Caki2 (cell line): ENCODE results near the gene B4GALT2. TPM values are rescaled to one million over a fixed set of nuclear protein-coding genes. Genes with fewer than 3 reads are reported as not detected.

Experiments used
- DNase-seq: peaks from one replicate; pipeline ENCODE4 v3.0.0-alpha.2; 2015; ENCODE audit warnings: low read depth
- in situ Hi-C: cut with HindIII; loops from 2 replicates; pipeline ENCODE4 v1.10.0; 2016; ENCODE audit warnings: low sequenced_read_pairs, low pct_unique_long_range_greater_than_20kb, mixed read lengths
- total RNA-seq: library from RNA; depleted of rRNA; stranded (reverse); fragments of >200 nt; shearing (Covaris generic); gene quantifications from 2 replicates; pipeline ENCODE4 v1.2.3, GENCODE V29; 2014; ENCODE audit warnings: low replicate concordance; rRNA removed

The B4GALT2 gene
- total RNA-seq, 1 experiment from 2014 or later = 88.9 TPM

DNA sequence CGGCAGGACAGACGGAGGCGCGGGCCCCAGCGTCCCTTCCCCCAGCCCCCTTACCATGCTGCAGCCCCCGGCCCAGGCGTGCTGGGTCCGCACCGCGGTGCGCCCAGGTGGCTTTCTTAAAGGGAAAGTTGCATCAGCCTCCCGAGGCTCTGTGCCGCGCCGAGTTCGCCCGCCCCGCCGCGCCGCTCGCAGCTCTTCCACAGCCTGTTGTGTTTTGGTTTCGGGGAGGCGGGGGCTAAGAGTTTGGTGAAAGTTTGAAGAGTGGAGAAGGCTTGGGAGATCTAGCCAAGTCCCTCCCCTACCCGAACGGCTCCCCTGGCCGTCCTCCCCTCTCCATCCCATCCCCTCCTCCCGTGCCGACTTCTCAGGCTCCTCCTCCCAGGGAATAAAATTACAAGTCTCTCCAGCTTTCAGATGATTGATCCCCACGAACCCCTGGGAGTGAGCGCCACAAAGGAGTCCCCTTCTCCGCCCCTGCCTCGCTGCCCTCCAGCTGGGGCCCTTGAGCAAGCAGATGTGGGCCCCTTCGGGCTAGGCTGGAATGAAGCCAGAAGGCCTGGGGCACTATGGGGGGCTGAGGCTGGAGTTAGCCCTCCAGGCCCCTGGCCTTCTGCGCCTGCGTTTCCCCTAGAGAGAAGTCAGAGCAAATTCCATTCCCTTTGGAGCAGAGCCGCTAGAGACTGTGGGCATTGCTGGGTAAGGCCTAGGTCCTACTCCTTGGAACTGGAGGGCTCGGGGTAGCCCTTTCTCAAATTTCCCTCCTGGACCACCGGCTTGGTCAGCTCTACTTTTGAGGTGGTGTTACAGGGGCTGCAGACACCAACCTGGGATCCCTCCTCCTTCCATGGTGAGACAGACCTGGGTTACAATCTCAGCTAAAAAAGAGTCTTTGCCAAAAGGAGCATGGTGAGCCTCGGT, 52.5 kb downstream of the B4GALT2 start, which contains the start of gene SLC6A9:
Gene SLC6A9 (minus strand): TSS at position 211 of the 918 bp plus-strand sequence. CDS start 7,185 bp downstream, outside the sequence.
- in situ Hi-C loops = no loop called here

DNA sequence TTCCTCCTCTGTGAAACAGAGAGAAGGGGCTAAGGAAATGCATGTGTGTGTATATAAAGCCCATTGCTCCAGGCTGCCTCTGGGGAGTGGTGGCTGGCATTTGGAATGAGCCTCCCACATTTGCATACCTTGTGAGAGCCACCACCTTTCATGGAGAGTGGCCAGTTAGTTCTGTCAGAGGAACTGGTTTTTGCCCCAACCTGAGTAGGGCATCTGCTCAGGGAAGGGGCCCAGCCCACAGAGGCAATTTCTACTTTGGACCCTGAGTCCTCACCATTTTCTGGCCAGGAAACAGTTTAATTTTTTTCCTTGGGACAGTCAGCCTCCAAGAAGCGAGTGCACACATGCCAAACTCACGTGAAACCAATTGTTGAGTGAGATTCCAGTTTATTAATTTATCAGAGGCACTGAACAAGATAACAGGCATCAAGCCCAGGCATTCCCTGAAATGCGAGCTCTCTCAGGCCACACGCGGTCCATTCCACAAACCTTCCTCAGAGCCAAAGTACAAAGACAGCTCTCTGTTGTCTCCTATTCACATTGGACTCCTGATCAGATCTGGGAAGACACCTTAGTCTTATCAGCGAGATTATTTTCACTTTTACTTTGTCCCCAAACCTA, 53.3 kb downstream of the B4GALT2 start:
- in situ Hi-C loops = no loop called here
- DNase-seq = no peak

More for the DNA sequence above, 52.5 kb downstream of the B4GALT2 start, which contains the start of gene SLC6A9:
- peak; percentile 45 for DNase-seq

DNA sequence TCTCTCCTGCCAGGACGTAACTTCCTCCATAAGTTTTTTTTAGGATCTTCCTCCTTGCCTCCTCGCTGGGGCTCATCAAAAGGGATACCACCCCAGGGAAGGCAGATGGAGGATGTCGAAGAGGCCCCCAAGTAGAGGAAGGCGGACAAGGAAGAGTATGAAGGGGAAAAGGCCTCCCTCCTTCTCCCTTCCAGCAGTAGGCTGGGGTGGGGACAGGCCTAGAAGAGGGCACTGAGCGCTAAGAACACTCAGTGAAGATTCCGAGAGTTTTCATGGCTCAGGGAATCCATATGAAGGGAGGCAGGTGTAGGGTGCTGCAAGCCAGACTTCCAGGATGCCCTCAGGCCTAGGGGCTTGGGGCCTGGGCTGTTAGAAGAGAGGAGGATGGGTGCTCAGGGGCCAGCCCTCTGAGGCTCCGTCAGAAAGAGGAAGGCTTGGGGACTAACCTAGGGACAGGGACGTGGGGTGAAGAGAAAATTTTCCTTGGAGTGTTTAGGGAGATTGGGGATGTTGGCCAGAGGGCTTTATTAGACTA, 54.1 kb downstream of the B4GALT2 start:
- DNase-seq = no peak
- in situ Hi-C loops = no loop called here

DNA sequence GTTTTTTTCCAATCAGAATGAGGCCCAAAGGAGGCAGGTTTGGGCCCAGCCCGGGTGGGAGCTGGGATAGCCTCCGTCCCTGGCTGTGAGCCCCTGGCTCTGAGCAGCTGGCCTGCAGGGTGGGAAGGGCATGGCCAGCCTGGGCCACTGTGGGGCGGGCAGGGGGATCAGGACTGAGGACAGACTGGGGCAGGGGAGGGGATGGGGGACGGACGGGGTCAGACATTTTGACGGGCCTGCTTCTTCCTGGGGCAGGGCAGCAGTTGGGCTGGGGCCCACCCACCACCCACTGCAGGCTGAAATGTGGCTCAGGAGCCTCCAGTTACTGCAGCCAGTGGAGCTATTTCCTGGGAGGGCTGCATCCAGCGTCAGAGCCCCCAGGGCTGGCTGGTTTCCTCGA, 54.7 kb downstream of the B4GALT2 start:
- in situ Hi-C loops = no loop called here
- DNase-seq = no peak

DNA sequence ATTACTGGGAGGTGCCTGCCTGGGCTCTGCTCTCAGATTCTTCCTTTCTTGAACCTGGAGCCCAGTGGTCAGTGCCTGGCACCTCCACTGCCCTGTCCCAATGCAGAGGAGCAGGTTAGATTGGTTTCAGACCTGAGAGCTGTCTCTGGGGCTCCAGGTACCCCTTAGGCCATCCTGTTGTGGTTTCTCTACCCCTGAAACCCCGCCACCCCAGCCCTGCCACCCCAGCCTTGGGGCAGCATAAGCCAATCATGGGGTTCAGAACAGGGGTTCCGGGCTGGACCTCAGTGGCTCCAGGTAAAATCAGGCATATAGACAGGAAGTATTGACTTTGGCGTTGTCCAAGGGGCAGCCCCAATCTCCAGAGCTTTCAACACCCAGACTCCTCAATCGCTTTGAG, 55.4 kb downstream of the B4GALT2 start:
- DNase-seq = no peak
- in situ Hi-C loops = no loop called here

DNA sequence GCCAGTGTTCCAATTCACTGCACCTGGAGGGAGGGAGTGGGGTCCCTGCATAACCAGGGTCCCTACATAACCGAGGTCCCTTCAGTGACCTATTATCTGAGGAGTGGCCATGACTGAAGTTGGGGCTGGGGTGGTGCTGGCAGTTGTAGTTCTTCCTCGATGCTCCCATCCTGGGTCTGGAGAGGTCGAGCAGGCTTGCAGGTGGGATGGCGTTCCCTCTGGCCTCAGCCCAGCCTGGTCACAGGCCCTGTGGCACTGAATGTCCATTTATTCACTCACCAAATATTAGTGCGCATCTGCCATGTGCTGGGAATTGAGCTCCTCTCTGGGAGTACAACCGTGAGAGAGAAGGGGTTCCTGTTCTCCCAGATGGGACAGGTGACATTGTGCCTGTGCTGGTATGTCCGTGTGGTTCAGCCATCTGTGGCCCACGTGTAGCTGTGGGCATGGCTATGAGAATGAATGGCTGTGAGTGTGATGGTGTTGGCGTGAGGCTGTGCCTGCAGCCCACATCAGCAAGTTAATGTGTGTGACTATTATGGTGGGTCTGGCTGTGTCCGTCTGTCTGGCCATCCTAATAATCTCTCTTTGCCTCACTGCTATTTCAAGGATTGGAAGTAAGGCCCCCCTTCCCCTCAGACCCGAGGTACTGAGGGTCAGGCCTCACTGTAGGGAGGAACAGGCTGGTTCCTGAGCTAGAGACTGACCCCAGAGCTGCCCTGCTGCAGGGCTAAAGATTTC, 56.1 kb downstream of the B4GALT2 start:
- in situ Hi-C loops = no loop called here
- no peak for DNase-seq

DNA sequence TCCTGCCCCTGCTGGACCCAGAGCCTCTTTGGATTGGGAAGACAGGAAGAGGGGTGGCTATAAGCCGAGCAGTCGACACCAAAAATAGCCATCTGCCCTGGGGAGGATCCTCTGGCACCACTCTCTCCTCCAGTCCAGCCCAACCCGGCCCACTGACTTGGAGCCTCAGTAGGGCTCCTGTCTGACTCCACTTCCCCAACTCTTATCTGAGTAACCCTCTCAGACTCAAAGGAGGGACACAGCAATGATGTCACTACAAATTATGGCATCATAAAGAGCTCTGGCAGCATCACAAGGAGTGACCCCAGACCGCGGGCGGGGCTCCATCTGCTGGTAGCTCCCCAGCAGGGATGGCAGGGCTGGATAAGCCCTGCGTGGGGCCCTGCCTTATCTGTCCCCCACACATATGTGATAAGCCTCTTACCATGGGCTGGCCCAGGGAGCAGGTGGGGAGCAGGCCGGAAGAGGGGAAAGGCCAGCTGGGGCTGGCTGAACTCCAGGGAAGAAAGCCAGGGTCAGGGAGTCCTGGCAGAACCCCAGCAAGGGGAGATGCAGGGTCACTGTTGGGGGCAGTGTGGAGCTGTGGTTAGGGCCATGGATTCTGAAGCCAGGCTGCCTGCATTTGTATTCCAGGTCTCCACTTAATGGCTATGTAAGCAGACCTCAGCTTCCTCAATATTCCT, 56.9 kb downstream of the B4GALT2 start:
- no peak for DNase-seq
- in situ Hi-C loops = no loop called here

DNA sequence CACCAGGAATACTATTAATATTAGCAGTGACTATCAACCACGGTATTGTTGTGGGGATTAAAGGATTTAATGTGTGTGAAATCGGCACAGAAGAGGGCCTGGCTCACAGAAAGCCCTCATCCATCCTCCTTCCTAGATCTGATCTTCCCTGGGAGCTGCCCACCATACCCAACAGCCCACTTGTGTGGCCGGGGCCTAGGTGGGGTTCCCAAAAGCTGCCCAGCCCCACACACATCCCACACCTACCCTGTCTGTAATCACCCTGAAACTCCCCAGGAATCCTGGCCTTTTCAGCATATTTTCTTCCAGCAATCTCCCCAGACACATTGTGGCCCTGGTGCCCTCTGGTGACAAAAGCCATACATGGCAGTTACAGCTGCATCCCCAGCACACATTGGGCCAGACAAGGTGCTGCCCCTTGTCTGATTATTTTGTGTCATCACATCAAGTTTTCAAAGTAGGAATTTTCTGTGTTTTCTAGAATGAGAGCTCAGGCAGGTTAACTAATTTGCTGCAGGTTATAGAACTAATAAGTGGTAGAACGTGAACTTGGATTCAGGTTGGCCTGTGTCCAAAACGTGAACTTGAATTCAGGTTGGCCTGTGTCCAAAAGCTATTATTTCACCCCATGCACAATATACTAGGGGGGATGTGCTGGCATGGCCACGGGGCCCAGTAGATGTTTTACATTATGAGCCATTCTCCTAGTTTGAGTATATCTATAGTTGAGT, 57.6 kb downstream of the B4GALT2 start:
- in situ Hi-C loops = no loop called here

DNA sequence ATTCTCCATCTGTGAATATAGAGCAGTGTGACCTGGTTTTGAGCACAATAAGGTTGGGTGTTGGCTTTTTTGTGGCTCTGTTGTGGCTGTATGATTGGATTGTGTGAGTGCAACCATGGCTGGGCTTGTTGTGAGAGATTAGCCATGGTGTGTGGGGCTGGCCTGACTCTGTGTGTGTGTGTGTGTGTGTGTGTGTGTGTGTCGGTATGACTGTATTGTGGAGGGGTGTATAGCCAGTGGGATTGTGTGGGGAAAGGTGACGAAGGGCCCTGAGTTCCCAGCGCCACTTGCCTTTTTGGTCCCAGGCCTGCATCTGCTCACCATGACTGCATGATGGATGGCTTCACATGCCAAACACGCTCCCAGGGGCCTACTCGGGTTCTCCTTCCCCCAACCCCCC, 58.1 kb downstream of the B4GALT2 start:
- in situ Hi-C loops = no loop called here
- no peak for DNase-seq

More for the DNA sequence above, 57.6 kb downstream of the B4GALT2 start:
- peak; percentile 51 for DNase-seq

DNA sequence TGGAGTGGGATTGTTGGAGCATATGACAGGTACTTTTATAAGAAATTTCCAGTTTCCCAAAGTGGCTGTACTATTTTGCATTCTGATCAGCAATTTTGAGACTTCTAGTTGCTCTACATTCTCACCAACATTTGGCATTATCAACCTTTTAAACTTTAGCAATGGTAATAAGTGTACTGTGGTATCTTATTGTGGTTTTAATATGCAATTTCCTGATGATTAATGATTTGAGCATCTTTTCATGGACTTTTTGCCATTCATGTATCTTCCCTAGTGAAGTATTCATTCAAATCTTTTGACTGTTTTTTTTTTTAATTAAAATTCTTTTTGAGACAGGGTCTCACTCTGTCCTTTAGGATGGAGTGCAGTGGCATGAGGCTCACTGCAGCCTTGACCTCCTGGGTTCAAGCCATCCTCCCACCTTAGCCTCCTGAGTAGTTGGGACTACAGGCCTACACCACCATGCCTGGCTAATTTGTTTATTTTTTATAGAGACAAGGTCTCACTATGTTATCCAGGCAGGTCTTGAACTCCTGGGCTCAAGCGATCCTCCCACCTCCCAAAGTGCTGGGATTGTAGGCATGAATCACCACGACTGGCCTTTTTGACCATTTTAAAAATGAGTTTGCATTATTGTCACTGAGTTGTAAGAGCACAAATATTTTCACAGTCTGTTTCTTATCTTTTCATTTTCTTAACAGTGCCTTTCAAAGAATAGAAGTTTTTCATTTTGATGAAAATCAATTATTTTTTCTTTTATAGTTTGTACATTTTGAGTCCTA, 60.1 kb downstream of the B4GALT2 start:
- in situ Hi-C loops = no loop called here
- no peak for DNase-seq

DNA sequence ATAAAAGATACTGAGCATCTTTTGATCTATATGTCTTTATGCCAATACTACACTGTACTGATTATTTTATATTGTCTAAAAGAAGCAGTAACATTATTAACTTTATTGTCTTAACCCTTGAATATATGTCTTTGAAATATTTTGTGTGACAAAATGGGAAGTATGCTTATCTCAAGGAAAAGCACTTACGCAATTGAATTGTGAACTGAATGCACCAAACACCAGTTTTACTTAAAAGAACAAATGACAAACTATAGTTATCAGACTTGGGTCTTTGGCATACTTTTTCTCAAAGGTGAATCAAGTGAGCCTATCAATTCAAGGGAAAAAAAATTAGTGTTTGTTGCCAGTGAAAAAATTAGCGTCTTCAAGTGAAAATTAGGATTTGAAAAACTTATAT, 61.4 kb downstream of the B4GALT2 start:
- no peak for DNase-seq
- in situ Hi-C loops = no loop called here

Other genes with a start within 250 kb of the B4GALT2 start
- gene ARTN, start 45.4 kb upstream of the B4GALT2 start, total RNA-seq = not detected in 2 replicates
- 16.9 and 21.3 TPM in 2 replicates for gene IPO13, start 32.3 kb upstream of the B4GALT2 start, total RNA-seq
- gene DPH2, start 9.2 kb upstream of the B4GALT2 start, total RNA-seq = 29.0 and 54.5 TPM in 2 replicates
- gene ATP6V0B, start 4.2 kb upstream of the B4GALT2 start, total RNA-seq = 144 and 201 TPM in 2 replicates
- gene CCDC24, start 12.4 kb downstream of the B4GALT2 start, total RNA-seq = 24.9 and 31.2 TPM in 2 replicates
- gene SLC6A9, start 52.3 kb downstream of the B4GALT2 start, total RNA-seq = 0.20 TPM in 1 of 2 replicates, not detected in the other
- gene KLF17, start 139.6 kb downstream of the B4GALT2 start, total RNA-seq = not detected in 2 replicates
- not detected in 2 replicates for gene KLF18, start 162.4 kb downstream of the B4GALT2 start, total RNA-seq
- 45.5 and 58.7 TPM in 2 replicates for gene DMAP1, start 234.3 kb downstream of the B4GALT2 start, total RNA-seq